Midbrain (tissue), 1 donor: Measurements from ENCODE around the gene KLHL13.
A peak's percentile ranks its signal among the peaks of the same experiment; 100 is the strongest.
"Not testable (repeated sequence)": the region's sequence is repeated elsewhere in the genome, so short reads cannot be mapped to it uniquely, and the experiment has no call there.

Experiments
- DNase-seq: peaks from one replicate; lab custom pipeline; 2025; lab: John Stamatoyannopoulos, UW

Gene KLHL13

GRCh38 chrX:118116713-118117550 is at the start of gene KLHL13:
TSS of gene KLHL13 (minus strand) at chrX:118116810. CDS start at chrX:118028473, 88,337 bp downstream.
- peak; percentile 38 for DNase-seq

- DNase-seq: no peak
Observed at GRCh38 chrX:118164138-118164537, 47.5 kb upstream of the KLHL13 start.

- DNase-seq: no peak
Observed at GRCh38 chrX:118156953-118157608, 40.5 kb upstream of the KLHL13 start.

- DNase-seq: no peak
Observed at GRCh38 chrX:118156254-118156952, 39.8 kb upstream of the KLHL13 start.

DNA sequence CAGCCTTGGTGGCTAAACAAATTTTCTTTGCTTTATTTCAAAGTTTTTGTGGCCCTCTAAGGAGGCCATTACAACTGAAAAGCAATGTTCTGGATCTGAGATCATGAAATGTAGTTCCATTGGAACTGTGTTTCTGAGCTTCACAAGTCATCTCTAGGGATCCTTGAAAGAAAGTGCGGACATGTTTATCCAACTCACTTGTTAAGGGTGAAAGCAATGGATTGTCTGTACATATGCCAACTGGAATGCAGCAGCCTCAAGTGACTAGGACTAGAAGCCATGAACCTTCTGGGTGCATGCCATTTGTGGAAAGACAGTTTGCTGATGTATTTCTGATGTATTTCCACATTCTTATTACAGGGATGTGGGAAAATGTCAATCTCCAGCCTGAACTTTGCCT is 36.7 kb upstream of the KLHL13 start:
- no peak for DNase-seq

DNA sequence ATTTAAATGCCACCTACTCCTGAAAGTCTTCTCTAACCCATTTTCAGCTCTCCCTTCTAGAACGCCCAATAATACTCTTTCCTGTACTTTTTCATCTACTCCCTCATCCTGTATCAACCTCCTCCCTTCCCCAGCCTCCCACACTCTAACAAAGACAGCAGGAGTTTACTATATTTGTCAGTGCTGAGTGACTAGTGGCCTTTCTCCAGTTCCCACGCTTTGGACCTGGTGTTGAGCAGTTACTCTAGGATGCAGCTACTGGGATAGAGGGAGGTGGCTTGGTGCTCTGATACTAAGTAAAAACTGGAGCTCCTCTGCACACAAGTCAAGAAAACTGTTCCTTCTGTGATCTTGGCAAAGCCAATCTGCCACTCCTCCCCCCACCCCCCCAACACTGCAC is 36.1 kb upstream of the KLHL13 start:
- DNase-seq: no peak

DNA sequence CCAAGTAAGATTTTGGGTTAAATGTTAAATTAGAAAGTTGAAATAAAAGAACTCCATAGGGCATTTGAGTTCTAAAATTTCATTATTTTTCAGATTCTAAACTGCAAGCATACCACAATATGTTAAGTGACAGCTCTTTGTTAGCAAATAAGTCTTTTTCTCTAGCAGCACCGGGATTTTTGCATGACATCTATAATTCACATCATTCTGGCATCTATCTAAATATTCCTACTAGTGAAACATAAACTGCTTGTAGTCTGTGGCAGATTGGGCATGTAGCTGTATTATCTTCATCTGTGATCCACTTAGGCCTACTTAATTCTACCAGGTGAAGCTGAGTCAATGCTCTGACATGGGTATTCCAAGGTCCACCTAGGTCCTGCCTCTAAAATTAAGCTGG is 32.1 kb upstream of the KLHL13 start:
- no peak for DNase-seq

DNA sequence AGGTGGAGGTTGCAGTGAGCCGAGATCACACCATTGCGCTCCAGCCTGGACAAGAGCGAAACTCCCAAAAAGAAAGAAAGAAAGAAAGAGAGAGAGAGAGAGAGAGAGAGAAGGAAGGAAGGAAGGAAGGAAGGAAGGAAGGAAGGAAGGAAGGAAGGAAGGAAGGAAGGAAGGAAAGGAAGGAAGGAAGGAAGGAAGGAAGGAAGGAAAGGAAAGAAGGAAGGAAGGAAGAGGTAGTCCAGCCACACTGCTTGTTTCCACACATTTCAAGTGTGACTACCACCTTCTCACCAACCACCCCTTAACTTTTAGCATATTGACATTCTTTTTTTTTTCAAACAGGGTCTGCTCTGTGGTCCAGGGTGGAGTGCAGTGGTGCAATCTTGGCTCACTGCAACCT is 31.2 kb upstream of the KLHL13 start:
- not testable (repeated sequence) for DNase-seq

GRCh38 chrX:118143578-118143977 is 27.0 kb upstream of the KLHL13 start:
- no peak for DNase-seq

DNA sequence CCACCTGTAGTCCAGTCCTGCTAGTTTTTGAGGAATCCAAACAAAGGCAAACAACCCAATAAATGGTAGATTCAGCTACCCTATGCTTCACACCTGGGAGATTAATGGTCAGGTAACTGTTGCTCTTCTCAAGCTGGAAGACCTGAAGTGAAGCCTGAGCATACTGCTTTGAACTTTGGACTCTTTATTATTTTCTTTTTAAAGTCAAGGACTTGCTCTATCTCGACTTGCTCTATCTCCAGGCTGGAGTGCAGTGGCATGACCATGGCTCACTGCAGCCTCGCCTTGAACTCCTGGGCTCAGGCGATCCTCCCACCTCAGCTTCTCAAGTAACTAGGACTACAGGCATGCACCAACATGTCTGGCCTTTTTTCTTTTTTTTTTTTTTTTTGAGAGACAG is 14.7 kb upstream of the KLHL13 start:
- DNase-seq: no peak

DNA sequence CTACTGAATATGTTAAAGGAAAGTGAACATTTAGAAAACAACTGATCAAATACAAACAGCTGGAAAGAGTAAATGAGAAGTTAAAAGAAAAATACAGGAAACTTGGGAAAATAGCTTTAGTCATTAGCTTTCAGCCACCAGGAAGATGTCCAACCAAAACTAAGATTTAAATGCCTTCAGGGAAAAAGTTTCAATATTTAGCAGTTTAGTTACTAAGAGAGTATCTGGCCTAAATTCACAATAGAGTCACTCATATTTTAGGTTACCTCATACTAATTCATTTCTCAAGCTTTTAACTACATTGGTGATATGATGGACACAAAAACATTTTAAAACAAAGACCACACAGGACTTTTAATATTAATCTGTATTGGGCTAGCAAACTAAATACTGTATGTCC is 13.1 kb upstream of the KLHL13 start:
- no peak for DNase-seq

DNA sequence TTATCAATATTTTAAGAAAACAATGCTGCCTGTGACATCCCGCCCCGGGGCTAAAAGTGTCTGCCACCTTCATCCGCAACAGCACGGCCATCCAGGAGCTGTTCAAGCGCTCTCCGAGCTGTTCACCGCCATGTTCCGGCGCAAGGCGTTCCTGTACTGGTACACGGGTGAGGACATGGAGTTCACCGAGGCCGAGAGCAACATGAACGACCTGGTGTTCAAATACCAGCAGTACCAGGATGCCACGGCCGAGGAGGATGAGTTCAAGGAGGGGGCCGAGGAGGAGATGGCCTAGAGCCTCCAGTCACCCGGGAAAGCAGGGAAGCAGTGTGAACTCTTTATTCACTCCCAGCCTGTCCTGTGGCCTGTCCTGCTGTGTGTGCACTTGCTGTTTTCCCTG is 12.1 kb upstream of the KLHL13 start:
- no peak for DNase-seq

DNA sequence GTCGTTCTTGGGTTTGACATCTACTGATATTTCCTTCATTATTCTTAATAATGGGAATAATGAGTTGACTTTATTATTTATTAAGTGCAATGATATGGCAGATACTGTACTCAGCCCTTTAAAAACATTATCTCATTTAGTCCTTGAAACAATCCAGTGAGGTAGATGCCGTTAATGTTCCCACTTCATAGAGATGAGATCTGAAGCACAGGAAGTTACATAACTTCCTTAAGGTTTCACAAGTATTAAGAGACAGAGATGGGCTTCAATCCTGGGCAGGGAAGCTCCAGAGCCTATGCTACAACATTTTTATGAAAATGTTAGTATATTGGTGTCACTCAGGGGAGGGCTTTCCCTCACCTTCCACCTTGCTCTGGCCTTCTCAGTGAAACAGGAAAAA is 9.7 kb upstream of the KLHL13 start:
- no peak for DNase-seq

DNA sequence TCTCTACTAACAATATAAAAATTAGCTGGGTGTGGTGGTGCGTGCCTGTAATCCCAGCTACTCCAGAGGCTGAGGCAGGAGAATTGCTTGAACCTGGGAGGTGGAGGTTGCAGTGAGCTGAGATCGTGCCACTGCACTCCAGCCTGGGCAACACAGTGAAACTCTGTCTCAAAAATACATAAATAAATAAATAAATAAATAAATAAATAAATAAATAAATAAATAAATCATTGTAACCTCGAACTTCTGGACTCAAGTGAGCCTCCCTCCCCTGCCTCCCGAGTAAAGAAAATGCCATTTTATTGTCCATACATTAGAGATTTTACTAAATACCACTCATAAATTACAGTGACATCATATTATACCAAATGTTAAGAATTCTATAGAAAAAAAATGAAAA is 7.6 kb upstream of the KLHL13 start:
- not testable (repeated sequence) for DNase-seq

GRCh38 chrX:118117741-118118140 is 1.1 kb upstream of the KLHL13 start:
- no peak for DNase-seq

DNA sequence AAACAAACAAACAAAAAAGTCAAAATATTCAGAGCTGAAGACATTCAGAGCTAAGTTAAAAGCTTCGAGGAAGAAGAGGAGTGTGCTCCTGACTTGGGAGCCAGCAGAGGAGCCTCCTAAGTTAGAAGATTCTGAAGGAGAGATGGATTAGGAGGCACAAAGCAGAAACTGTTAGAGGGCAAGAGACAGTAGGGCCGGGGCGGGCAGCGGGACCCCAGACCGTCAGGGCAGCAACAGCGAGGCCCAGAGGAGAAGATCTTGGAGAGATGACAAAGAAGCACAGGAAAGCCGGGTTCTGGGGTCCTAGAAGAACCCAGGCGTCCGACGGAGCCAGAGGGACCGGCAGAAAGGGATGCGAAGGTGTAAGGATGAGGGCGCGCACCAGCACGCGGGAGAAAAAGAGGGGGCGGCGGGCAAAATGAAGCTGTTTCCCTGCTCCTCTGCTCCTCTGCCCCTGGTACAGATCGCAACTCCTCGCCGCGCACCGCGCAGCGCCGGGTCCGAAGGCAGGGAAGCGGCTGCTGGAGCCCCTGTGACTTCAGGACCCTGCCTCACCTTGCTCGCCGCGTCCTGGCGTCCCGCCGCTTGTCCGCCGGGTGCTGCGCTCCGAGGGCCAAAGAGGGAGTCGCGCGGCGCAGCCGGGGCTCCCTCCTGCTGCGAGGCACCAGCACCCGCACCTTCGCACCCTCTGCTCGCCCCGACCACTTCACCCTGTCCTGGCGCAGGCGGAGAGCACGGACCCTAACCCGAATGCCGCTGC is 477 bp downstream of the KLHL13 start:
- no peak for DNase-seq

DNA sequence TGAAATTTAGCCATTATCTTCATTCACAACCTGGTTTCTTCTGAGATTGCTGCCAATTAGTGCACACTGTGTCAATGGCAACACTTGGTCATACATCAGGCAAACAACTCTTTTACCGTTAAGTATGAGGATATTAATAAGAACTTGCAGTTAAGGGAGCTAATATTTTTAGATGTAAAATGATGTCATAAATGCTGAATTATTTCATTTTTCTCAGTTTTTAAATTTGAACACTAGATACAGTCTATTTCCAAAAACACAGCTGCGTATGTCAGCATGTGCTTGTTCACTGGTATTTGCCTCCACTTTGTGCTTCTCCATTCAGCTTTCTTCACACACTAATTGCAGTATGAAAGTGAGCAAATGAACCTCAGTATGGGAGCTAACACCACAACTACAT is 1.6 kb downstream of the KLHL13 start:
- DNase-seq: no peak

- no peak for DNase-seq
Observed at GRCh38 chrX:118109065-118109464, 7.5 kb downstream of the KLHL13 start.

- DNase-seq: no peak
Observed at GRCh38 chrX:118108304-118108703, 8.3 kb downstream of the KLHL13 start.

DNA sequence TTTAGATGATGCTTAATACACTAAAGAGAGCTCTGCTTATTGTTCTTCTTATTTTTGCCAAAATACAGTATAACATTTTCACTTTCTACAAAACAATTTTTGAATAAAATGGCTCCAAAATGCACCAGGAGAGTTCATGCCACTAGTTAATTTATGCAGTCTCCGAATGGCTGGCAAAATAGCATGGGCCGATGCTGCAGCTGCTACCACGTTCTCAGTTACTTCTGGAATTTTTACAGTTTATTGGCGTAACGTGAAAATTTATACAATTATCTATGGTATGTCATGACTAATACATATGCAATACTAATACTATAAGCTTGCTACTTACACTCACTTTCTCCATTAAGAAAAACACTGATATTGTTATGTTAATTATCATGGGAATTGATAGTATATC is 16.5 kb downstream of the KLHL13 start:
- DNase-seq: no peak

- DNase-seq: no peak
Observed at GRCh38 chrX:118088084-118088483, 28.5 kb downstream of the KLHL13 start.

GRCh38 chrX:118074196-118074595 is 42.4 kb downstream of the KLHL13 start:
- DNase-seq: no peak
